Dermis blood vessel endothelial cell (primary cell): Measurements from ENCODE around the gene LYZL1. TPM values are rescaled to one million over a fixed set of nuclear protein-coding genes. Genes with fewer than 3 reads are reported as not detected.
A peak's percentile ranks its signal among the peaks of the same experiment; 100 is the strongest.
"Not testable (repeated sequence)": the region's sequence is repeated elsewhere in the genome, so short reads cannot be mapped to it uniquely, and the experiment has no call there.

ENCODE experiments used
- DNase-seq: peaks from one replicate; pipeline ENCODE4 v3.0.0; 2010
- total RNA-seq: library from RNA; depleted of rRNA; stranded (reverse); fragments of >200 nt; gene quantifications from 2 replicates; pipeline ENCODE4 v1.2.3, GENCODE V29; 2014

The LYZL1 gene
- total RNA-seq, 1 donor from 2014 or later: not detected

DNA sequence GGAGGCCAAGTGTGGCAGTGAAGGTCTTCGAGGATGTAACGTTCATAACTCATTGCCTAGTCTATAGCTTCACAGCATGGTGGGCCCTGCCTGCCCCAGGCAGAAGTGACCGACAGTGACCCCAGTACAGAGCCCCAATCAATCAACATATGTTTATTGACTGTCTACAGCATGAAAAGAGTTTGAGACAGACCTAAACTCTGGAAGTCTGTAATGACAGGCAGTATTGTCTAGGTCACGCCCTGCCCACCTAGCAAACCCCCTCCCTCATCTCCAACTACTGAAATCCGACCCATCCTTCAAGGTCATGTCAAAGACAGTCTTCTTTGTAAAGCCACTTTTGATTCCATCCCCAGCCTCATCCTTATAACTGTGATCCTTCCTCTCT is 43.9 kb downstream of the LYZL1 start:
- no peak for DNase-seq

DNA sequence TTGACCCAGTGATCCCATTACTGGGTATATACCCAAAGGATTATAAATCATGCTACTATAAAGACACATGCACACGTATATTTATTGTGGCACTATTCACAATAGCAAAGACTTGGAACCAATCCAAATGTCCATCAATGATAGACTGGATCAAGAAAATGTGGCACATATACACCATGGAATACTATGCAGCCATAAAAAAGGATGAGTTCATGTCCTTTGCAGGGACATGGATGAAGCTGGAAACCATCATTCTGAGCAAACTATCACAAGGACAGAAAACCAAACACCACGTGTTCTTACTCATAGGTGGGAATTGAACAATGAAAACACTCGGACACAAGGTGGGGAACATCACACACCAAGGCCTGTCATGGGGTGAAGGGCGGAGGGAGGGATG is 48.7 kb downstream of the LYZL1 start:
- DNase-seq: not testable (repeated sequence)

DNA sequence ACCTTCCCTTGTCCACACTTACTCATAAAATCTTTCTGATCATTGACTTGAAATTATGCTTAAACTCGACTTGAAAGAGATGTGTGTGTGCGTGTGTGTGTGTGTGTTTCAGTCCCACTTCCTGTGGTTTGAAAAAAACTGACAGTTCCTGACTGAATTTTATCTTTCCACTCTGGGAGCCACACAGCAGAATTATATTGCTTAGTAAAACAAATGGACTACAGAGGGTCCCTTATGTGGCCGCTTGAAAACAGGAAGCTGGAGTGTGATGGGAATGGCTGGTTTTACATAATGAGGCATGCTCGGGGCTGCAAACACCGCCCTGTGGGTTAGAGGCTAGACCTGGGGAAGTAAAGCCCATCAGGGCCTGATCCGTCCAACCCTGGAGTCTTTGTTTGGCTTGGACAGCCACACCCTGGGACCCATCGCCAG is 54.8 kb downstream of the LYZL1 start:
- DNase-seq: peak; percentile 25

DNA sequence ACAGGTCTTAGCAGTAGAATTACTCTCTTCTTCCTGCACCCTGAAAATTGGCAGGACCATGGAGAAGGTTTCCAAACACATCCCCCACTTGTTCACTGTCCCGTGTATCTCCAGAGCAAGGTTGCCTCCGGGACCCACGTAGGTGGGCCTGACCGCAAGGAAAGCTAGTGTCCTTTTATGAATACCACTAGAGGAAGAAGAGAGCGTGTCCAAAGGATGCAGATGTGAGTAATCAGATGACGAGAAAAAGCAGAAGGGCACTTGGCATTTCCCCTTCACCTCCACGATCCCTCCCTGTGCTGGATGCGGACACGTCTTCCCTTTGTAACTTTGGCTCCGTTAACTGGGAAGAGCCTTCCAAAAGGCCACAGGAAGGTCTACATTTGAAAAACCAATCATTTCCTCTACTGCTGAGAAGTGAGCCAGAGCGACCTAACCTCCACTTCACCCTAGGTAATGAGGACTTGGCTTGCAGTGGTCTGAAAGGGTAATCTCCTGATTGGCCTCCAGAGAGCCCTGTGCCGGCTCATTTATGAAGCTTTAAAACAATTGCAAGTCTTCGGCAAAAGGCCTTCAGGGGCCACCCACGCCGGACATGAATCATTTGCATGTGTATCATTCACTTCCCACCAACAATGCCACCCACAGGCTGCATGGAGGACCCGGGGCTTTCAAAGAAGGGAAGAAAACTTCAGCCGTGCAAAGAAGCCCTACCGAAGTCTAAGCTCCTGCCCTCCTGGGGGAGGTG is 55.4 kb downstream of the LYZL1 start:
- DNase-seq: peak; percentile 94

DNA sequence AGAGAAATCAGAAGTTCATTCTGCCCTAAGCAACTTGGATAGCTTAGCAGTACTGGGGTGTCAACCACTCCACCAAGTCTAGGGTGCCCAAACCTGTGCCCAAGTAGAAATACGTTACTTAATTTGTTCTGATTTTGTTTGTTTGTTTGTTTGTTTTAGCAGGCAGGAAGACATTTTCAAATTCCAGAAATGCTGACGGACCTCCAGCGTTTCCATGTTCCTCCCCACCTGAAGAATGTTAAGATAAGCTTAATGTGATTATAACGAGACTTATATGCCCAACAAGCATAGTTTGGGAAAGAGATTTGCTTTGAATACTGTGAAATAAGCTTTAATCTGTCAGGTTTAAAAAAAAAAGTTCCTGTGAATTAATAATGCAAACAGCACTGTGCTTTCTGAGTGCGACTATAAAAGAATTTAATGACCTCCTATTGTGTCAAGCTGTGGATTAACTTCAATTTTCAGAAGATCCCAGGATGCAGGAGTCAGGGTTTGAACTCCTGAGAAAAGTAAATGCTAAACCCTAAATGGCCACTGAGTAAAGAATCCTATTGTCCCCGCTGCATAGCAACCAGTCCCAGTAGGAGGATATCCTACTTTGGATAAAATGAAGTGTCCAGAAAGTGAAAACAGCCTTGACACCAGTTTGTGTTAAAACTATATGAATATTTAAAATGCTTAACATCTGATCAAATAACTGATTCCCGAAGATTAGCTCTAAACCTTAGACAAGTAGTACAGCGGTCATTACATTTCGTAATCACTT is 56.5 kb downstream of the LYZL1 start:
- DNase-seq: peak; percentile 7

DNA sequence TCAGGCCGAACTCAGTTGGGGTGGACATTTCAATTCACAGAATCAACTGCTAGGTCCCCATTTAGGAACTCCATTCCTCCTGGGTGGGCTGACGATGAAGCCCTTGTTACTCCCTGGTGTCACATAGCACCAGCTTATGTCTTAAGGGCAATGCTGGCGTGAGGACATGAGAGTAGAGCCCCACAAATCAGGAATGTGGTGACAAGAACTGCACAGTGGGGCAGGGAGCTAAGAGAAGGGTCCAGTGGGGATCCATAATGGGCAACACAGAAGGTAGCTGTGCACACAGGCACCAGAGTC is 57.0 kb downstream of the LYZL1 start:
- DNase-seq: no peak

DNA sequence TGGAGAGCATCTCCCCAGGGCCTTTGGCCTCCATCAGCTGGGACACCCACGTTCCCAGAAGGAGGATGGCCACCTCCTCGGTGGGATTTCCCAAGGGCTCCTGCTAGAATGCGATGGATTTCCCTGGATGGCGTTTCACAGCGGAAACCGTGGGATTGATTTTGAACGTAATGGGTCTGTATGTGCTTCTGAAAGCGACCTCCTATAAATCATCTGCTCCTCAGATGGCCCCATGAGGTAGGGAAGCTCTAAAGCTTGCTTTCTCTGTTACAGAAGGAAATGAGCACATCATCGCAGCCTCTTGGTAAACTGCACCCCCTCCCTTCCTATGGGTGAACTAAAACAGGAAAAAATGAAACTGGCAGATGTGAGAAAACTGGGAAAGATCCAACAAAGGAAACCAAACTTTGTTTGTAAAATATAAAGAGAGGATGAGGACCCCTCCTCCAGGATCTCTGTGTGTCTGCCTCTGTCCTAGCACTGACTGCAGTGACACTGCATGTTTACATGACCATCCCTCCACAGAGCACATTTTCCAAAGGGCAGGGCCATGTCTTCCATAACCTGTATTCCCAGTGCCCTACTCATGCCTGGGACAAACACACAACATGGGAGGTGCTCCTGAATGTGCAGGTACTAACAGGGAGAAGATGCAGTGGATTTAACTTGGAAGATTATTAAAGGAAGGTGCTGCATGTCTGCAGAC is 57.6 kb downstream of the LYZL1 start:
- peak; percentile 30 for DNase-seq

DNA sequence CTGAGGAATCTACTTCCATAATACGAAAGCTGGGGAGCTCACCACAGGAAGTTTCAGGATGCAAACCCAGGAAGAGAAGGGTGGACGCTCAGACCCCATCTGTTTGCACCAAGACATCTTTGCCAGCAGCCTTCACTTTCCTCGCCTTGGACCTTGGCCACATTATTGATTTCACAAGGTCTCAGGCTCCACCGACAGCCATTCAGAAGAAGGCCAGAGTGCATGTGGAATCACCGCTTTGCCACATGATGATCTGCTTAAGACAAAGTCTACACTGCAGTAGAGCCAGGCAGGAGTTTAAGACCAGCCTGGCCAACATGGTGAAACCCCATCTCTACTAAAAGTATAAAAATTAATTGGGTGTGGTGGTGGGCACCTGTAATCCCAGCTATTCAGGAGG is 60.0 kb downstream of the LYZL1 start:
- DNase-seq: no peak

DNA sequence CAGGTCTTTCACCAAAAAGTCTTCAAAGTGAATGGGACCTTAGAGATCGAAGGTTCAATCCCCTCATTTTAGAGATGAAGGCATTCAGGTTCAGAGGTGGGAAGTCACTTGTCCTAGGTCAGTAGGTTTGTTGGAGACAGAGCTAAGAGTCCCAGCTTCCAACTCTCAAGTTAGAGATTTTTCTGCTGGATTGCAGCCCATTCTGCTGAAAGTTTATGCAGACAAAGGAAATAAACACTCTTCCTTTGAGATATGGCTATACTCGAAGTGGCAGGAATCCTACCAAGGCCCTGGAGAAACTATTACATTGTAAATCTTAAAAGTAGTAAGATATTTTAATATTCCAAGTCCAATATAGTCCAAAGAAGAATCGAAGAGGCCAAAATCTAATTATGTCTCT is 64.4 kb downstream of the LYZL1 start:
- DNase-seq: no peak

DNA sequence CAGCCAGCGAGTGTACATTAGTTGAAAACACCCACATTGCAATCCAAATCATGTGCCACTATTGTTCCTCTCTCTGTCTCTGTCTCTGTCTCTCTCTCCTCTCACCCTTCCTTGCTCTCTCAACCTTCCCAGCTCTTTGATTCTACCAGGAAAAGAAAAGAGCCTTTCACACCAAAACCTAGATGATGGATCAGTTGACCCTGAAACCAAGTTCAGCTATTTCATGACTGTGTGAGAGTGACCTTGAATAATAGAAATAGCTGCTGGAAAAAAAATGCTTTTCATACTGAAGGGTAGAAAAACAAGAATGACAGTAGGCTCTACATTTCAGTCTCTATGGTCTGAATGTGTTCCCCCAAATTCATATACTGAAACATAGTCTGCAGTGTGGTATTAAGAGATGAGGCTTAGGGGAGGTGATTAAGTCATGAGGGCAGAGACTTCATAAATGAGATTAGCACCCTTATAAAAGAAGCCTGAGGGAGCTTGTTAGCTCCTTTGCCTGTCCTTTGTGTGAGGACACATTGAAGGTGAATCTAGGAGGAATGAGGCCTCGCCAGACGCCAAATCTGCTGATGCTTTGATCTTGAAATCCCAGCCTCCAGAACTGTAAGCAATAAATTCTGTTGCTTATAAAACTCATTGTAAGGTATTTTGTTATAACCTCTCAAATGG is 65.2 kb downstream of the LYZL1 start:
- DNase-seq: no peak

DNA sequence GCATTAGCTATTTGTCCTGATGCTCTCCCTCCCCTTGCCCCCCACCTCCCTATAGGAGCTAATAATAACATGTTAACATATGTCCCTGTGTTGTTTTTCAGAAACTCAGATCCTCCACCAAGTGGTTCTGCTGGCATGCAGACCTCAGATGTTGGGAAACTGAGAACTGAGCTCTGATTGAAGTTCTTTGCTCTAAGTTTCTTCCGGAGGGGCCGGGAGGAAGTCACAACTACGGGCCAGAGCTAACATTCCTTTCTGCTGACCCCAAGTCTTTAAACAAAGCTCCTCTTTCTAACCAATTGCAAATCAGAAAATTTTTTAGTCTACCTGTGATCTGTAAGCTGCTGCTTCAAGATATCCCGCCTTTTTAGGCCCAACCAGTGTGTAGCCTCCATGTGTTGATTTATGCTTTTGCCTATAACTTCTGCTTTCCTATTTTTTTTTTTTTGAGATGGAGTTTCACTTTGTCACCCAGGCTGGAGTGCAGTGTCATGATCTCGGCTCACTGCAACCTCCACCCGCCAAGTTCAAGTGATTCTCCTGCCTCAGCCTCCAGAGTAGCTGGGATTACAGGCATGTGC is 66.6 kb downstream of the LYZL1 start:
- DNase-seq: no peak

DNA sequence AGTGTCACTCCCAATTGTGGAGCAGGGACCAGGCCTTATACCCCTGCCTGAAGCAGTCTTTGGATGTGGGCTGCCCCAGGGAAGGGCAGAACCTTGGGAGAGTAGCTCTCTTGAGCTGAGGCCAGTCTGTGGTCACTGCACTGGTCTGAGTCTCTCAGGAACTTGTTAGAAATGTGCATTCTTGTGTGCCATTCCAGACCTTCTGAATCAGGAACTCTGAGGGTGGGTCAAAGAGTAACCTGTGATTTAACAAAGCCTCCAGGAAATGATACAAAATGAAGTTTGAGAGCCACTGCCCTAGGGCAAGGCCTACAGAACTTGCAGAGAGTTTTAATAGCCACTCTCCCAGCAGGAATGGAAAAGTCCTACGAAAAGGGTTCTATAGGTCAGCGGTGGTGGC is 68.1 kb downstream of the LYZL1 start:
- DNase-seq: no peak

DNA sequence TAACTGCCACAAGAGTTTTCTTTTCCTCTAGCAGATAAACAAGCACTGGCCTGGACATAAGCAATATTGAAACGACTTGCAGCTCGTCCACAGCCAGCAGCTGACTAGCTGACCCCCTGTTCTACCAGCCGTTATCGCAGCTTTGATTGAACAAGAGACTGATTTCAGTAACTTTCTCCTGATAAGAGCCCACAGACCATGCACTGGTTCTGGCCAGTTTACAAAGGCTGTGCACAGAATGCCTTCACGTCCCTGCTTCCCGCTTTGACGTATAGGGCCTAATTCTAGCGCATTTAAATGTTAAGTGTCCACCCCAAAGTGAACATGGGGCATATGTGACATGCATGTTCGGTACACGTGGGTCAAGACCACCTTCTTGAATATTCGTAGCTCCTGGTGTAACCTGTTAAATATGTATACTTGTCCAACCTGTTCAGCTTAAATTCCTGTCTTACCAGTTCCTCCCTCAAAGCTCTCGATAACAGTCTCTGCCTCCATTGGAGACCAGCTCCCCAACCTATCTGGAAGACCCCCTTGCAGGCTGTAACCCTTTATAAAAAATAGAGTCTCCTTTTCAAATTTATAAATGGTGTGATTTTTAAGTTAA is 69.2 kb downstream of the LYZL1 start:
- no peak for DNase-seq

DNA sequence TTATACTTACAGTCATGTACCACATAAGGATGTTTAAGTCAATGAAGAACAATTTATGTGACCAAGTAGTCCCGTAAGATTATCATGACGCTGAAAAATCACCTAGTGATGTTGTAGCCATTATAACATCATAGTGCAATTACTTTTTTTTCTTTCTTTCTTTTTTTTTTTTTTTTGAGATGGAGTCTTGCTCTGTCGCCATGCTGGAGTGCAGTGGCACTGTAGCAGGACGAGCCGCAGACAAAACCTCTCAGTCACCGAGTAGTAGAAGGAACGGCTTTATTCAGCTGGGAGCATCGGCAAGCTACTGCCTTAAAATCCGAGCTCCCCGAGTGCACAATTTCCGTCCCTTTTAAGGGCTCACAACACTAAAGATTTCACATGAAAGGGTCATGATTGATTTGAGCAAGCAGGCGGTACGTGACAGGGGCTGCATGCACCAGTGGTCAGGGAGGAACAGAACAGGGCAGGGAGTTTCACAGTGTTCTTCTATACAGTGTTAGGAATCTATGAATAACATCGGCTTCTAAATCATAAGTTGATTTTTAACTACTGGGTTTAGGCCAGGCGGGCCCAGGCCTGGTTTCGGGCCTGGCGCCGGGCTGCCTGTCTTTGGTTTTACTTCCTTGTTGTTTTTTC is 71.5 kb downstream of the LYZL1 start:
- not testable (repeated sequence) for DNase-seq
